HUES6 (cell line): ENCODE data around the gene RNF208.

Source experiments
- H3K27ac ChIP-seq: 2 replicates; pipeline ENCODE4 v1.7.0; 2013; ENCODE audit warnings: low read depth, mild to moderate bottlenecking, low read length, inconsistent platforms
- H3K27me3 ChIP-seq: 2 replicates; pipeline ENCODE4 v1.6.1; 2013; ENCODE audit warnings: low read length; ENCODE audit not compliant: control insufficient read depth, insufficient read depth
- H3K36me3 ChIP-seq: 2 replicates; pipeline ENCODE4 v1.6.1; 2013; ENCODE audit warnings: low read length; ENCODE audit not compliant: control insufficient read depth, insufficient read depth
- H3K4me1 ChIP-seq: 2 replicates; pipeline ENCODE4 v1.6.1; 2013; ENCODE audit warnings: low read length; ENCODE audit not compliant: control insufficient read depth, insufficient read depth
- H3K4me3 ChIP-seq: 2 replicates; pipeline ENCODE4 v1.5.1; 2013; ENCODE audit warnings: low read depth, low read length
- H3K9ac ChIP-seq: one replicate; pipeline ENCODE4 v1.6.1; 2013; ENCODE audit warnings: mild to moderate bottlenecking, low read length
- H3K9me3 ChIP-seq: 2 replicates; pipeline ENCODE4 v1.6.1; 2013; ENCODE audit warnings: low read depth, low read length; ENCODE audit not compliant: control insufficient read depth, insufficient read depth

The RNF208 gene

DNA sequence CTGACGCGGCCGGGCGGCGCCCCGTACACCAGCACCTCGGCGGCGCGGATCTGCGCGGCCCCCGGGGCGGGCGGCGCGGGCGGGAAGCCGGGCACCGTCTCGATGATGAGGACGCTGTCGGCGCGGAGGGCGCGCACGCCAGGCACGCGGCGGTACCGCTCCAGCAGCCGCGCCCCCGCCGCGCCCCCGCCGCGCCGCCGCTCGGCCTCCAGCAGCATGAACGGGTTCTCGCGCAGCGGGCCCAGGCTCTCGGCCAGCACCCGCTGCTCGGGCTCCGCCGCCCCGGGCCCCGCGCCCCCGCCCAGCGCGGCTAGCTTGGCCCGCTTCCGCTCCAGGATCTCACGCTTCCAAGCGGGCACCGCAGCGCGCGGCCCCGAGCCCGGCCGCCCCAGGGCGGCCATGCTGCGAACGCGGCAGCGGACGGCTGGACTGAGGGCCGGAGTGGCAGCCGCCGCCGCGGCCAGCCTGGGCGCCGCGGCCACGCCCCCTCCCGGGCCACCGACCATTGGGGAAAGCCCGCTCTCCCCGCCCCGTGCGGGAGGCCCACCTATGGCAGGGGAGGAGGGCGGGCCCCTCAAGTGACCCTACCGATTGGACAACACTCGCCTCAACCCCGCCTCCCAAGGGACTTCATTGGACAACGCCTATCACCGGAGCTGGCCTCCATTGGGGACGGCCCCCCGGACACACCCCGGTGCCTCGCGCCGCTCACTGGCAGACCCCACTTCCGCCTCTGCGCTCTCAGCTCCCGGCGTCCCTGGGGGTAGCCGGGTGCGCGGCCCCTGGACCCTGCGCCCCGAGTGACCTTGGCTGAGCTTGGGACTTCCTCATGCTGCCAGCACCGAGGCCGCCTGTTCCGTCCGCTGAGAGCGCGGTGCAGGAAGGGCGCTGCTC, 21.5 kb downstream of the RNF208 start, which contains the start of gene TPRN:
TSS of gene TPRN (minus strand) at position 431 of the 894 bp plus-strand sequence. CDS start at position 401, 30 bp downstream.
- Histone ChIP-seq H3K27ac (no peak within 1 kb of the TSS), H3K4me3 (peak within 1 kb of the TSS; percentile 89), H3K36me3 (peaks cover 4% of the 10 kb centered on the region; the same call in 1 of the 2 replicates), H3K27me3 (no peaks in the 10 kb centered on the region), H3K9me3 (no peaks in the 10 kb centered on the region), H3K9ac (peak within 1 kb of the TSS; percentile 80), H3K4me1 (peaks cover 25% of the 10 kb centered on the region)

DNA sequence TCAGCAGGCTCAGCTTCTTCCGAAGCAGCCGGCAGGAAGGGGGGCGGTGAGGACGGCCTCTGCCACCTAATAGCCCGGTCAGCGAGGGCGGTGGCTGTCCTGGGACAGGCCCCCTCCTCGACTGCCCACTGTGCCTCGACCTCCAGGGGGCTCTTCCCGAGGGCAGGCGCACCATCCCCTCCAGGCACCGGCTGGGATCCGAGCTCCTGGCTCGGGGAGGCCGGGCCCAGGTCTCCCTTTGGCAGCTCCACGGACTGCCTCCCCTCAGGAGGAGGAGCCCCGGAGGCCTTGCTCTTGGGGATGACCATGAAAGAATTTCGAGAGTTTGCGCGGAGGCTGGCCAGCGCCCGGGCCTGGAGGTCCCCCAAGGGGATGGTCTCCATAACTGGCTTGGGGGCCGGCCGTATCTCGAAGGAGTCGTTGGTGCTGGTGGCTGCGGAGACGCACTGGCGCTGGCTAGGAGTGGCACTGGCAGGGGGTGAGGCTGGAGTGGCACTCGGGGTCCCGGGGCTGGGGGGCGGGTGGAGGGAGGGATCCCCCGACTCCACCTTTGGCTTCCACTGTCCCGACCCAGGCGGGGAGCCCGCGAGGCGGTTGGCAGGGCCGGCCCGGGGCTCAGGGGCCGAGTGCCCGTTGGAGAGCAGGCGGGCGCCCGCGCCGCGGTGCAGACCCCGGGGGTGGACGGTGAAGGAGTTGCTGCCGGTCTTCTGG, 22.5 kb downstream of the RNF208 start:
- no peak overlapping the region for H3K27ac ChIP-seq
- no peaks in the 10 kb centered on the region for H3K9me3 ChIP-seq
- H3K4me3 ChIP-seq = peak overlapping the region; percentile 50
- H3K27me3 ChIP-seq = no peaks in the 10 kb centered on the region
- H3K4me1 ChIP-seq = peaks cover 31% of the 10 kb centered on the region
- peaks cover 4% of the 10 kb centered on the region; the same call in 1 of the 2 replicates for H3K36me3 ChIP-seq
- peak overlapping the region; percentile 27 for H3K9ac ChIP-seq

DNA sequence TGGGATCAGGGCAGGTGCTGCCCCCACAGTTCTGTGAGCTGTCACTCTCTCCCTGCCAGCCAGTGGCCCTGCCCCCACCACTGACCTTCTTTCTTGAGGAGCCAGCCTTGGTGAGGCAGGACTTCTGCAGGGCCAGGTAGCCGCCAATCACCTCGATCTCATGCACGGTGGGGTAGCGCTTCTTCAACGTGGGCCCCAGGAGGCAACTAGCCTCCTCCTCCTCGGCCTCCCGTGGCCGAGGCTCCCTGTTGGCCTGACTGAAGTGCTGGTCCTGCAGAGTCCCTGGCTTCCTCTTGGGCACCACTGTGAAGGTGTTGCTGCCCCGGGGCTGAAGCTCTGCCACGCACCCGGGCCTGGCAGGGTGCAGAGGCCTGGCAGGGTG, 23.1 kb downstream of the RNF208 start:
- Histone ChIP-seq H3K9ac (no peak overlapping the region), H3K4me3 (peak overlapping the region; percentile 50), H3K27ac (no peak overlapping the region)

DNA sequence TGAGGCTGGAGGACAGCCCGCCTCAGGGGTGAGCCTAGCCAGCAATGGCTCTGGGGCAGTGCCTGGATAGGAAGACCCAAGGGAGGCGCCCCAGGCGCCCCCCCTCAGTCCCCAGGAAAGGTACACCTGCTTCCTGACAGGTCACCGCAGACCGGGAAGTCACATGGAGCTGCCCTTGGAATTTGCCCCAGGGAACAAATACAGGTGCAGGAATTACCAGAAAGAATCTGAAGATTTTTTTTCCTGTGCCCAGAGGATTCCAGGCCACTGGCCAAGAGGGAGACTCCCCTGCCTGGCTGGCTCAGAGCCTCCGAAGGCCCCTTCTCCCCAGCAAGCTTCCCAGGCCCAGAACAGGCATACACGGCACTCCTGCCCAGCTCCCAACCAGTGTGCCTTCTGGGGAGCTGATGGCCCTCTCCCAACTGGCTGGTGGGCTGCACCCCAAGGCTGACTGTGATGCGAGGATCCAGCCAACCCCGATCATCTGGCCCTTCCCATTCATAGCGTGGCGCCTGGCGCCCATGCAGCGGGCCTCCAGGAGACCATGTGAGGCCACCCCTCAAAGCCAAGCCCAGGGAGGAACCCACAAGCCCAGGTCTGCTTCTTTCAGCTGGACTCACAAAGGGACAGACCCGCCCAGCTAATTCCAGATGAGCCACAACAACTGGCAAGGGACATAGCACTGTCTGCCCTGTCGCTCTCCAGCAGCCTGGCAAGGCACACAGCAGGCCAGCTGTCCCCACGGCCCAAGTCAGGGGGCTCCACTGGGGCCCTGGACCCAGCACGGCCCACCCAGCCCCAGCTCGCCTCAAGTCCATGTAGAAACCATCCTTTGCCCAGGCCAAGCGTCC, 23.8 kb downstream of the RNF208 start:
- no peaks in the 10 kb centered on the region for H3K9me3 ChIP-seq
- H3K27me3 ChIP-seq = no peaks in the 10 kb centered on the region
- no peak overlapping the region for H3K27ac ChIP-seq
- H3K4me1 ChIP-seq = peaks cover 30% of the 10 kb centered on the region
- no peaks in the 10 kb centered on the region for H3K36me3 ChIP-seq
- H3K4me3 ChIP-seq = peak overlapping the region; percentile 50
- H3K9ac ChIP-seq = no peak overlapping the region

More for the DNA sequence above, 23.1 kb downstream of the RNF208 start:
- no peaks in the 10 kb centered on the region for H3K9me3 ChIP-seq
- H3K4me1 ChIP-seq = peaks cover 30% of the 10 kb centered on the region
- H3K27me3 ChIP-seq = no peaks in the 10 kb centered on the region
- peaks cover 2% of the 10 kb centered on the region; the same call in 1 of the 2 replicates for H3K36me3 ChIP-seq

DNA sequence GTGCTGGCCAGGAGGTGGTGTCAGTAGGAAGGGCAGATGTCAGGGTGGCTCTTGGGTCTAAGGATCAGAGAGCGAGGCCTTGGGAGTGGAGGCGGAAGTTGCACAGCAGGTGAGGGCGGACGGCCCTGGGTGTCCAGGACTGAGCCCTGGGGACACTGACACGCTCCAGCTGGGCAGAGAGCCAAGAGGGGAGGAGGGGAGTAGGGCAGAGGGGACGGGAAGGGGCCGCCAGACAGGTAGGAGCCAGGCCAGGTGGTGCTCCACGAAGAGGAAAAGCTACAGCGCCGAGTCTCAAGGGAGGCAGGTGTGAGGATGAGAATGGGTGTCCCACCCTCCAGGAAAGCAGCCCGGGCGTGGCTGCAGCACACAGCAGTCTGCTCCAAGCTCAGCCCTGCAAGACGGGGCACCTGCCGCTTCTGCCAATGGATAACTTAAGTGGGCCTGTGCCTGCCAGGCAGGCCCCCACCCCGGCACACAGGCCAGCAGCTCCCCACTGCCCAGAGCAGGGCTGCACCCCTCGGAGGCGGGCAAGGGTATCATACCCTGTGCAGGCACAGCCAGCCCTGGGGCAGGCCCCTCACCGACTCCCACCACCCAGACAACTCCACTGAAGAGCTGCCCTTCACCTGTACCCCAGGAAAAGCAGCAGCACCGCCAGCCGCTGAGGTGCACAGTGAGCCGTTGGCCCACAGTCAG, 26.4 kb downstream of the RNF208 start:
- peaks cover 30% of the 10 kb centered on the region for H3K4me1 ChIP-seq
- H3K9me3 ChIP-seq = no peaks in the 10 kb centered on the region
- H3K4me3 ChIP-seq = no peak overlapping the region
- peaks cover 13% of the 10 kb centered on the region for H3K36me3 ChIP-seq
- H3K27ac ChIP-seq = no peak overlapping the region
- H3K27me3 ChIP-seq = no peaks in the 10 kb centered on the region
- H3K9ac ChIP-seq = no peak overlapping the region

DNA sequence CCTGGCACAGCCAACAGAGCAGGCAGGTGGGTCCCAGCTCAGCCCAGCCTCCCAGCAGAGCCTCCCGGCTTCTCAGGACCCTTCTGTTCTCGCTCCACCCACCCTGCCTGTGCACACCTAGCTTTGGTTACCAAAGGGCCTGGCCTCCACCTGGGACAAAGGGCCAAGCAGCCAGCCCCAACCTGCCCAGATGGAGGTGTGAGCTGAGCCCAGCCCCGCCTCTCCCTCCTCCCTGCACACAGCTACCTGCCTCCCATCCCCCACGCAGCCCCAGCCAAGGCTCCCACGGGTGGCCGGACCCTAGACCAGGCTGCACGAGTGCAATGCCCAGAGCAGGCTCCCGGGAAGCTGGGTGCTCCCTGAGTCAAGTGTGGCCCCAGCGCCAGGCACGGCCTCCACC, 27.1 kb downstream of the RNF208 start:
- Histone ChIP-seq H3K9me3 (no peaks in the 10 kb centered on the region), H3K4me1 (peaks cover 30% of the 10 kb centered on the region), H3K27ac (no peak overlapping the region), H3K4me3 (no peak overlapping the region), H3K9ac (peak overlapping the region; percentile 17), H3K27me3 (no peaks in the 10 kb centered on the region), H3K36me3 (peaks cover 17% of the 10 kb centered on the region)

DNA sequence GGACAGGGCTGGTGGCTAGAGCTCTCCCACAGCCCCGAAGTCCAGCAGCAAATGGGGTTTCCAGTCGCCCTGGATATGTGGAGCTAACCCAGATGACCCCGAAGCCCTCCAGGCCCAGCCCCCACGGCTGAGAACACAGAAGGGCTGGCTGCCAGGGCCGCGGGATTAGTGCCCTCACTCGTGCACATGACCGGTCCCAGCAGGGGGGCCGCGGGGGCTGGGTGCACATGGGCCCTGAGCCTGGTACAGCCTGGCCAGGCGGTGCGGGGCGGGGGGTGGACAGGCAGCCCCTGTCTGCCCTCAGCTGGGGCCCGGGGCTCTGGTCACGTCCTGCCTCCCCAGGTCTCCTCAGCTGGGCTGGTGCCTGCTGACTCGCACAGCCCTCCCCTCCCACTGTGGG, 27.7 kb downstream of the RNF208 start:
- Histone ChIP-seq H3K4me1 (peaks cover 32% of the 10 kb centered on the region), H3K36me3 (peaks cover 21% of the 10 kb centered on the region), H3K4me3 (no peak overlapping the region), H3K9me3 (no peaks in the 10 kb centered on the region), H3K27me3 (no peaks in the 10 kb centered on the region), H3K9ac (peak overlapping the region; percentile 17), H3K27ac (no peak overlapping the region)

DNA sequence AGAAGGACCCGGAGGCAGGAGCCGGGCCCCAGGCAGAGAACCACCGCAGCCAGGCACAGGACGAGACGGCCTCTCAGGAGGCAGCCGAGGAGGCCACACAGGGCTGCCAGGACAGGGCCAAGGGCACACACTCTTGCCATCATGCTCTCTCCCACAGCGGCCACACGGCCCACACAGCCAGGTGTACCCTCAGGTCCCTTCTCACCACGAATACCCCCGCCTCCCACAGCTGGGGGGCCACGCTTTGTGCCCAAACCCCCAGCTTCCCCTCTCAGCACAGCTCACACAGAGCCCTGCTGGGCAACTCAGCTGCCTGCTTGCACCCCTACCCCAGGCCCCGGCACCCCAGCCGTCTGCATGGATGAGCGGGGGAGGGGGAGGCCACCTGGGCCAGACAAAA, 28.3 kb downstream of the RNF208 start:
- Histone ChIP-seq H3K36me3 (peaks cover 21% of the 10 kb centered on the region), H3K4me3 (no peak overlapping the region), H3K4me1 (peaks cover 28% of the 10 kb centered on the region), H3K27me3 (no peaks in the 10 kb centered on the region), H3K9me3 (no peaks in the 10 kb centered on the region), H3K27ac (no peak overlapping the region), H3K9ac (no peak overlapping the region)

DNA sequence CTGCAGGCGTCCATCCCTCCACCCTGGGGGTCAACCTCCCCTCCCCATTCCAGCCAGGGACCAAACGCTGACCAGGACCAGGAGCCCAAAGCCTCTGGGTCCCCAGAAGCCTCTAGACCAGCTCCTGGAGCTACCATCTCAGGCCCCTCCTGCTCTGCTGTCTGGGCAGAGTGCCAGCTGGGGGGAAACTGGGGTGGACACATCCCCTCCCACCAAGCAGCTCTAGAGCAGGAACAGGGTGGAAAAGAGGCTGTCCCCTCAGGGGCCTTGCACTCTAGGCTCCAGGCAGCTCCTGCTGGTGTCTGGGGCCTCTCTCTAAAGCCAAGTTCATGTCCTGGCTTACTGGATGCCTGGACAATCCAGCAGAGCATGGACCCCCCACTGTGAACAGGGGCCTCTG, 29.2 kb downstream of the RNF208 start:
- peaks cover 21% of the 10 kb centered on the region for H3K4me1 ChIP-seq
- no peaks in the 10 kb centered on the region for H3K27me3 ChIP-seq
- H3K4me3 ChIP-seq = no peak overlapping the region
- no peaks in the 10 kb centered on the region for H3K9me3 ChIP-seq
- peaks cover 21% of the 10 kb centered on the region for H3K36me3 ChIP-seq
- H3K9ac ChIP-seq = no peak overlapping the region
- H3K27ac ChIP-seq = no peak overlapping the region

DNA sequence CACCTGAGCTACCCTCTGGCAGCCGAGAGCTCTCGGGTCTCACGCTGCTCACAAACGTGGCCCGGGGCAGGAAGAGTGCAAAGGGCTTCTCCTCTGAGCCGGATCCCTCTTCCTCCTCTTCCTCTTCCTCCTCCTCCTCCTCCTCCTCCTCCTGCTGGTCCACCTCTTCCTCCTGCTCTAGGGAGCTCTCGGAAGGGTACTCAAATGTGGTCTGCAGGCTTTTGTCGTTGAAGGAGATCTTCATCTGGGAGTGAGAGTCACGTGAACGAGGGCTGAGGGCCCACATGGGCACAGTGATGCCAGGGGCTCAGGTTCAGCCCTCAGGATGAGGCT, 29.6 kb downstream of the RNF208 start:
- Histone ChIP-seq H3K36me3 (peaks cover 21% of the 10 kb centered on the region), H3K4me1 (peaks cover 24% of the 10 kb centered on the region), H3K27me3 (no peaks in the 10 kb centered on the region), H3K9ac (no peak overlapping the region), H3K9me3 (no peaks in the 10 kb centered on the region), H3K27ac (no peak overlapping the region), H3K4me3 (no peak overlapping the region)
